RWPE2 (cell line): ENCODE measurements around the gene CSAD.

Experiments used
- ATAC-seq: fragments of 200-7000 bp; cut with Tn5 transposase; 3 replicates; pipeline ENCODE4 v1.9.1; 2021; ENCODE audit warnings: low read depth
- DNase-seq: peaks from one replicate; pipeline ENCODE4 v3.0.0-alpha.2; 2020; ENCODE audit warnings: low spot score
- H3K27ac ChIP-seq: fragments of 450-650 bp; 2 replicates; pipeline ENCODE4 v1.5.1; 2017; ENCODE audit warnings: mild to moderate bottlenecking; ENCODE audit not compliant: poor library complexity, severe bottlenecking
- H3K27me3 ChIP-seq: fragments of 250-450 bp; sonication (Bioruptor Pico); 2 replicates; pipeline ENCODE4 v1.5.1; 2021; ENCODE audit warnings: mild to moderate bottlenecking, moderate library complexity; ENCODE audit not compliant: insufficient read depth, poor library complexity, severe bottlenecking
- H3K36me3 ChIP-seq: fragments of 250-450 bp; sonication (Bioruptor Pico); 2 replicates; pipeline ENCODE4 v1.5.1; 2020; ENCODE audit warnings: low read depth, mild to moderate bottlenecking, moderate library complexity
- H3K4me1 ChIP-seq: fragments of 250-450 bp; sonication (Bioruptor Pico); 2 replicates; pipeline ENCODE4 v1.5.1; 2021; ENCODE audit warnings: mild to moderate bottlenecking, moderate library complexity; ENCODE audit not compliant: insufficient read depth, poor library complexity, severe bottlenecking
- H3K4me3 ChIP-seq: fragments of 250-450 bp; sonication (Bioruptor Pico); 2 replicates; pipeline ENCODE4 v1.5.1; 2021; ENCODE audit warnings: mild to moderate bottlenecking, moderate library complexity; ENCODE audit not compliant: severe bottlenecking
- H3K9me3 ChIP-seq: fragments of 250-450 bp; sonication (Bioruptor Pico); 2 replicates; pipeline ENCODE4 v1.5.1; 2021; ENCODE audit warnings: mild to moderate bottlenecking, moderate library complexity; ENCODE audit not compliant: severe bottlenecking
- CTCF ChIP-seq: fragments of 450-650 bp; IDR thresholded peaks from one replicate; pipeline ENCODE4 v1.5.1; 2017; ENCODE audit warnings: mild to moderate bottlenecking, moderate library complexity; ENCODE audit not compliant: poor library complexity, severe bottlenecking

Gene CSAD

GRCh38 chr12:53173085-53173715 lies 7.5 kb downstream of the CSAD start:
- no peaks in the 10 kb centered on the region for H3K9me3 ChIP-seq
- H3K4me3 ChIP-seq = no peak overlapping the region
- H3K4me1 ChIP-seq = no peaks in the 10 kb centered on the region
- H3K27ac ChIP-seq = no peak overlapping the region
- H3K36me3 ChIP-seq = no peaks in the 10 kb centered on the region
- TF ChIP-seq CTCF = no peak
- no peak for DNase-seq
- no peak for ATAC-seq
- H3K27me3 ChIP-seq = no peaks in the 10 kb centered on the region

- Histone ChIP-seq H3K4me1 (no peaks in the 10 kb centered on the region), H3K36me3 (no peaks in the 10 kb centered on the region), H3K27me3 (no peaks in the 10 kb centered on the region), H3K4me3 (no peak overlapping the region), H3K9me3 (no peaks in the 10 kb centered on the region), H3K27ac (no peak overlapping the region)
- DNase-seq (no peak), ATAC-seq (no peak)
- TF ChIP-seq CTCF = no peak
These were observed 8.4 kb downstream of the CSAD start for GRCh38 chr12:53172352-53172751.

- H3K9me3 ChIP-seq = no peaks in the 10 kb centered on the region
- H3K4me3 ChIP-seq = no peak overlapping the region
- DNase-seq (no peak), ATAC-seq (no peak)
- no peak overlapping the region for H3K27ac ChIP-seq
- no peaks in the 10 kb centered on the region for H3K27me3 ChIP-seq
- H3K4me1 ChIP-seq = no peaks in the 10 kb centered on the region
- TF ChIP-seq CTCF = no peak
- H3K36me3 ChIP-seq = no peaks in the 10 kb centered on the region
These were observed 8.9 kb downstream of the CSAD start for GRCh38 chr12:53171725-53172329.

- Histone ChIP-seq H3K27me3 (no peaks in the 10 kb centered on the region), H3K27ac (no peak overlapping the region), H3K36me3 (no peaks in the 10 kb centered on the region), H3K9me3 (no peaks in the 10 kb centered on the region), H3K4me1 (no peaks in the 10 kb centered on the region), H3K4me3 (no peak overlapping the region)
- no peak for DNase-seq
- TF ChIP-seq CTCF = no peak
- ATAC-seq = no peak
These were observed 9.6 kb downstream of the CSAD start for GRCh38 chr12:53170876-53171724.

GRCh38 chr12:53170215-53170614 lies 10.5 kb downstream of the CSAD start:
- TF ChIP-seq CTCF = no peak
- Histone ChIP-seq H3K27me3 (no peaks in the 10 kb centered on the region), H3K4me1 (no peaks in the 10 kb centered on the region), H3K36me3 (no peaks in the 10 kb centered on the region), H3K9me3 (no peaks in the 10 kb centered on the region), H3K27ac (no peak overlapping the region), H3K4me3 (no peak overlapping the region)
- DNase-seq (no peak), ATAC-seq (no peak)
